Measurements from ENCODE around the gene FAAH.
A peak's percentile ranks its signal among the peaks of the same experiment; 100 is the strongest.
"Not testable (repeated sequence)": the region's sequence is repeated elsewhere in the genome, so short reads cannot be mapped to it uniquely, and the experiment has no call there.

FAAH gene
- total RNA-seq, result 0.58 to 6.0 (median 1.4) reads per million in 17 experiments

DNA sequence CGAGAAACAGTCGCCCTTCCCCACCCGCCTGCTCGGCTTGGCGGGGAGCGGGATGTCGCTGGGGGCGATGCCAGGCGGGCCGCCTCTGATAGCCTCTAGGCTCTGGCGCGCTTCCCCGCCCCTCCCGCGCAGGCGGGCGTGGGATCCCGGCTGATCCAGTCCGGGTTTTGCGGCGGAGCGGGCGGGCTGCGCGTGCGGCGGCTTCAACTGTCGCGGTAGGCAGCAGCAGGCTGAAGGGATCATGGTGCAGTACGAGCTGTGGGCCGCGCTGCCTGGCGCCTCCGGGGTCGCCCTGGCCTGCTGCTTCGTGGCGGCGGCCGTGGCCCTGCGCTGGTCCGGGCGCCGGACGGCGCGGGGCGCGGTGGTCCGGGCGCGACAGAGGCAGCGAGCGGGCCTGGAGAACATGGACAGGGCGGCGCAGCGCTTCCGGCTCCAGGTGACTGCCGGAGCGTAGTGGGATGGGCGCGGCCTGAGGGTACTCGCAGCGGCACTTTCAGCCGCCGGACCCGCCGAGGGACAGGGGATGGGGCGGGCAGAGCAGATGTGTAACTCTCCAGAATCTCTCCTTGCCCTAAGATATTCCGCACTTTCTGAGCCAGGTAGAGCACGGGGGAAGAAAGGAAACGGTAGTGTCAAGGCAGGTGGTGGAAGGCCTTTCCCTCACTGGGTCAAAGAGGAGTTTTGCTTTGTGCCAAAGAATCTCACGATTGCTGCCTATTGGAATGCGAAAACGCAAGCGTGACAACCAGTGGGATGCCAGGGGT lies at the start of gene FAAH:
Gene FAAH, plus strand, starts transcription at position 210 of the 764 bp plus-strand sequence. Its CDS starts 32 bp downstream, at position 242.
- DNase-seq, result peak; percentile 42 to 76 (median 59)

DNA sequence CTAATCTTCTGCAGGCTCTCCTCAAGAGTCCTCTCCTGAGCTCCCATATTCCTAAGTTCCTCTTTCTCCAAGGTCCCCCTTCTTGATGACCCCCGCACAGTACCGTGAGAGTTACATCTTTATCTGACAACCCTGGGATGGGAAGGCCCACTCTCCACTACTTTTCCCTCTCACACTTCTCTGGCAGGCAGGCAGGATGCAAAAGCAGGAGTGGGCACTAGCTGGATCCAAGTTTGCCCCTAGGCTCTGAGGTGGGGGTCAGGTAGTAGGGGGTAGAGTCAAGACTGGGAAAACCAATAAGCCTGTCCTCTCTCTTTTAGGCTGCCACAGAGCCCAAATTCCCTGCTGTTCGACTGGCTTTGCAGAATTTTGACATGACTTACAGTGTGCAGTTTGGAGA lies 49.6 kb upstream of the FAAH start:
- DNase-seq, result no peak

DNA sequence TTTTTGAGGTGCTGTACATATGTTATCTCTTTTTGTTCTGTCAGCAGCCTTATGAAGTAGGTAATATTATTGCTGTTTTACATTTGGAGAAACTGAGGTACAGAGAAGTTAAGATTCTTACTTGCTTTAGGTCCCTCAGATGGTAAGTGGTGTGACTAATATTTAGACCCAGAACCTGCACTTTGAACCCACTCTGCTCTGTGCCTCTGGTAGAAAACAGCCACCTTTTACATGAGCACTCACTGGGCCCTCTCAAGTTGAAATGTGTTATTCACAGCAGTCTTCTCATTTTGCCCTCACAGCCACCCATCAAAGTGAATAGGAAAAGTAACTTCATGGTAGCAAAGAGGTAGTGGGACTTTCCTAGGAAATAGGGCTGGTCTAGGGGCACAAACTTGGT lies 48.8 kb upstream of the FAAH start:
- DNase-seq, result no peak

DNA sequence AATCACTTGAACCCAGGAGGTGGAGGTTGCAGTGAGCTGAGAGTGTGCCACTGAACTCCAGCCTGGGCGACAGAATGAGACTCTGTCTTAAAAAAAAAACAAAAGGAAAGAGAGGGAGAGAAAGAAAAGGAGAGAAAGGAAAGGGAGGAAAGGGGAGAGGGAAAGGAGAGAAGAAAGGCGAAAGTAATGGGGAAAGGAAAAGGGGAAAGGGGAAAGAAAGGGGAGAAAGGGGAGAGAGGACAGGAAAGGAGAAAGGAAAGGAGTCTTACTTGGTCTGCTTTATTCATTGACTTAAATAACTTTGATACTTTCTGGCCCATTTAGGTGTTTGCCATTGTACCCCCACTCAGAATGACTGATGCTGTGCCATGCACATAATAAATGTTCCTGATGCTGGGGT lies 41.8 kb upstream of the FAAH start:
- no peak for DNase-seq

DNA sequence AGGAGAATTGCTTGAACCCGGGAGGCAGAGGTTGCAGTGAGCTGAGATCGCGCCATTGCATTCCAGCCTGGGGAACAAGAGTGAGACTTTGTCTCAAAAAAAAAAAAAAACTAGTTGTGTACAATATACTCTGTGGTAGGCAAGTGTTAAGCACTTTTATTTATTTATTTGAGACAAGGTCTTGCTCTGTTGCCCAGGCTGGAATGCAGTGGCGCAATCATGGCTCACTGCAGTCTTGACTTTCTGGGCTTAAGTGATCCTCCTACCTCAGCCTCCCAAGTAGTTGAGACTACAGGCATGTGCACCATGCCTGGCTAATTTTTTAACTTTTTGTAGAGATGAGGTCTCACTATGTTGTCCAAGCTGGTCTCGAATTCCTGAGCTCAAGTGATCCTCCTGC lies 38.2 kb upstream of the FAAH start:
- not testable (repeated sequence) for DNase-seq

DNA sequence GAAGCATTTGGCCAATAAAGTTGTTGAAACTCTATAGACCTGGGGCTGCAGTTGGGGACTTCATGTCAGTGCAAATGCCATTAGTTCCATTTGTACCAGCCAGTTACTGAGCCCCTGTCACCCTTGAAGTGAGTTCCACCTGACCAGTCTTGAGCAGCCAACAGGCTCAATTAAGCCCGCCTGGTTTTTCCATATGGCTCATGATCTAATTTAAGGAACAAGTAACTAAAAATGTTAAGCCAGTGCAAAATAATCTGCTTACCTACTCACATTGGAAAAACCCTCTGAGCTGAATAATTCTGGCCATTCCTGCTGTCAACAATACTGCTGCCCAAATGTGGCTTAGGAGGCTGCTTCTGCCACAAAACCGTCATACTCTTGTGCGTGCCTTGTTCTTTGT lies 32.0 kb upstream of the FAAH start:
- DNase-seq, result no peak

DNA sequence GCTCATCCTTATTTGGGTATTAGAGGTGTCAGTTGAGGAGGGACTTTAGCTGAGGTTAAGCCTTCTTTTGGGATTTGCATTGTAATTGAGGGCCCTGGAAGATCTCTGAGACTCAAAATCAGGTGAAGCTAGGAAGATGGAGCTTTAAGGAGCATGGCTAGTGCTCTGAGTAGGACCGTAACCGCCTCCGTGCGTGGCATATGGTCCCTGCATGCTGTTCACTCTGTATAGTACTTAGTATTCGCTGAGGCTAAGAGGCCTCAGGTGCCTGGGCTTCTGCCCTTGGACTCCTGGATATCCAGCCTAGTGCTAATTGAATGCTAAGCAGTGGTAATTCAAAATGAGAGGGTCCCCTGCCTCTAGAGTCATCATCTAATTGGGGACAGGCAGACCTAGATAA lies 31.0 kb upstream of the FAAH start:
- no peak for DNase-seq

DNA sequence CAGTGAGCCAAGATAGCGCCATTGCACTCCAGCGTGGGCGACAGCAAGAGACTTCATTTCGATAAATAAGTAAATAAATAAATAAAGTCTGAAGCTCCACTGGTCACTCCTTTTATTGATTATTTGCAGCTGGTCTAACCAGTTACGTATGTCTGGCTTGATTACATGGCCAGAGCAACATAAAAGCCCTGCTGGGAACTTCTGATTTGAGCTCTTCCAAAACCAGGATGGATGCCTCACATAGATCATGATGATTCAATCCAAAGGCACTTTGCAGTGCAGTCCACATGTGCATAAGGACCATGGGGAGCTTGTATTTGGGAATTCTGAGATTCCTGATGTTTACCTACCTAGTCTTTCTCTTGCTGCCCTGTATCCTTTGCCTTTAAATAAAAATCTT lies 29.5 kb upstream of the FAAH start:
- DNase-seq, result no peak

DNA sequence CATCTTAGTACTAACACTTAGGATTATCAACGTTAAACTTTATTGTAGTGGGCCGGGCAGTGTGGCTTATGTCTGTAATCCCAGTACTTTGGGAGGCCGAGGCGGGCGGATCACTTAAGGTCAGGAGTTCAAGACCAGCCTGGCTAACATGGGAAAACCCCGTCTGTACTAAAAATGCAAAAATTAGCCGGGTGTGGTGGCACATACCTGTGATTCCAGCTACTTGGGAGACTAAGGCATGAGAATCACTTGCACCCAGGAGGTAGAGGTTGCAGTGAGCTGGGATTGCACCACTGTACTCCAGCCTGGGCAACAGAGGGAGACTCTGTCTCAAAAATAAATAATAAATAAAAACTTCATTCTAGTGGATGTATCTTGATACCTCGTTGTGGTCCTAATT lies 28.3 kb upstream of the FAAH start:
- DNase-seq, result not testable (repeated sequence)

DNA sequence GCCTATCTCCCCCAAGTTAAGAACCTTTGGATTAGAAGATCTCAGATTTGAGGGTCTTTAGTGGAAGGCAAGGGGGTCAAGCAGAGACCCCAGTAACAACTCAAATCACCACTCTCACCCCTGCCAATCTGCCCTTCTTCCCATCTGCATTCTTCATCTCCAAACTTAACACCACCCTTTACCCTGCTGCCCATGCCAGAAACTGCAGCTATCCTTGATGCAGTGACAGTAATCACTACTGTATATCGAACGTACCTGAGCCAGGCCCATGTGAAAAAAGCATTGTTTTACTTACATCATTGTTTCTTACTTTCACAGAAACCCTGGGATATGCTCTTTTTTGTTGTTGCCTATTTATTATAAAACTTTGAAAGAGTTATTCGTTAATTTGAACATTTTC lies 27.0 kb upstream of the FAAH start:
- no peak for DNase-seq

DNA sequence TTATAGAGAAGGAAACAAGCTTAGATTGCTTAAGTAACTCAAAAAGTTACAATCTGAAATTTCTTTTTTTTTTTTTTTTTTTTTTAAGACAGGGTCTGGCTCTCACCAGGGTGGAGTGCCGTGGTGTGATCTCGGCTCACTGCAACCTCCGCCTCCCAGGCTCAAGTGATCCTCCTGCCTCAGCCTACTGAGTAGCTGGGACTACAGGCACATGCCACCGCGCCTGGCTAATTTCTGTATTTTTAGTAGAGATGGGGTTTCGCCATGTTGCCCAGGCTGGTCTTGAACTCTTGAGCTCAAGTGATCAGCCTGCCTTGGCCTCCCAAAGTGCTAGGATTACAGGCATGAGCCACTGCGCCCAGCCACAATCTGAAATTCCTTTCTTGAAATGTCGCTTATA lies 26.4 kb upstream of the FAAH start:
- DNase-seq, result not testable (repeated sequence)

DNA sequence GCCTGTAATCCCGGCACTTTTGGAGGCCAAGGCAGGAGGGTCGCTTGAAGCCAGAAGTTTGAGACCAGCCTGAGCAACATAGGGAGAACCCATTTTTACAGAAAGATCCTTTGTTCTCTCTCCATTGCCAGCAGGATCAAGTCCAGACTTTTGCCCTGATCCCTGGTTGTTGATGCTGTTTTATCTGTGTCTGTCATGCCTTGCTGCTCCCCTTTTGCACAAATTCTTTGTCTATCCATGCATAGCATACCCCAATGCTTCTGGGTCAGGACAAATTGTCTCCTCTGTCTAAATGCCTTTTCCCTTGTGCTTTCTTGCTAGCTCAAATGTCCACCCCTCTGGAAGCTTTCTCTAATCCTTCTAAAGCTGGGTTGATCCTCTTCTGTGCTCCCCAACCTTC lies 25.3 kb upstream of the FAAH start:
- DNase-seq, result no peak

DNA sequence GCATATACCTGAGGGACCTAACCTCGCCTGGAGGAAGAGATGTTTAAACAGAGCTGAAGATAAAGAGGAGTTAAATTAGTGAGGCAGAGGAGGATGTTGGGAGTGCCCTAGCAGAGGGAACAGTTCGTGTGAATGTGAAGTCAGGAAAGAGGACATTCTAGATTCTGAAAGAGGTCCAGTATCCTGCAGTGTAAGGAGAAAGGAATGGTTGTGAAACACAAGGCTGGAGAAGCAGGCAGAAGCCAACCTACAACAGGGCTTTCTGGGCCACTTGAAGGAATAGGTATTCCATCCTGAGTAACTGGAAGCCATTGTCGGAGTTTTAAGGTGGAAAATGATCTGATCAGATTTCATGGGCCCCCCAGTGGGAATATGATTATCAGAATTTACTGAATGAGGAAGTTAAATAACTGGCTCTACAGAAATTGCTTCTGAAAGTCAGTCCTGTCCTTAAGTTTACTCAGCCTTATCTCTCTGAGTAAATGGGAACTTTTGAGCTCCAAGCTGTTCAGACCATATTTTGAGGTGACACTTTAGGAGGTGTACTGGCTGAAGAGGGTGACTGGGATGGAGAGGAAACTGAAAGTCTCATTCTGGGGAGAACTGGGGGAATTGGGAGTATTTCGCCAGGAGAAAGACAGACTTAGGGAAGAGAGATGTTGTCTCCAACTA lies 24.4 kb upstream of the FAAH start:
- peak; percentile 6 to 40 (median 24) for DNase-seq

DNA sequence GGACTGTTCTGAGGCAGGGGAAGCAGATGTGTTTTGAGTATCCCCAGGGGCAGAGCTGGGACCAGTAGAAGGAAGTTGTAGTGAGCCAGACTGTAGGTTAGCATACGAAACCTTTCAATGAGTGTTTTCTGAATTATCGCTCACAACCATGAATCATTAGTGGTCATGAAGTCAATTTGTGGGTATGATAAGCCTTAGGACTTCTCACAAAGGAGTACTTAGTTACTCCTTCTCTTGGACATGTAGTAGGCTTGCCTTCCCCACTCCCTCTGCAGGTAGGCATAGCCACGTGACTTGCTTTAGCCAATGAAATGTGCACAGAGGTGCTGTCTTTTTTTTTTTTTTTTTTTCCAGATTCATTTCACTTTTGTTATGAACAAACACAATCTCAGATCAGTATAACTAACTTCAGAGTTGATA lies 23.9 kb upstream of the FAAH start:
- peak; percentile 18 to 42 (median 37) for DNase-seq

DNA sequence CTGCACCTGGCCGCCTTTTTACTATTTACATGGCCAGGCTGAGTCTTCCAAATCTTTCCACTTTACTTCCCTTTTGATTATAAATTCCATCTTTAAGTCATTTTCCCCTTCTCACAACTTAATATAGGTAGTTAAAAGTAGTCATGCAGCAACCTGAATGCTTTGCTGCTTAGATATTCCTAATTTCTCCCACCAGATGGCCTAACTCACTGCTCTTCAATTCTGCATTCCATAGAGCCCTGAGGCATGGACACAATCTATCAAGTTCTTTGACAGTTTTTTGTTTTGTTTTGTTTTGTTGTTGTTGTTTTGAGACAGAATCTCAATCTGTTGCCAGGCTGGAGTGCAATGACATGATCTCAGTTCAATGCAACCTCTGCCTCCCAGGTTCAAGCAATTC lies 21.7 kb upstream of the FAAH start:
- no peak for DNase-seq

DNA sequence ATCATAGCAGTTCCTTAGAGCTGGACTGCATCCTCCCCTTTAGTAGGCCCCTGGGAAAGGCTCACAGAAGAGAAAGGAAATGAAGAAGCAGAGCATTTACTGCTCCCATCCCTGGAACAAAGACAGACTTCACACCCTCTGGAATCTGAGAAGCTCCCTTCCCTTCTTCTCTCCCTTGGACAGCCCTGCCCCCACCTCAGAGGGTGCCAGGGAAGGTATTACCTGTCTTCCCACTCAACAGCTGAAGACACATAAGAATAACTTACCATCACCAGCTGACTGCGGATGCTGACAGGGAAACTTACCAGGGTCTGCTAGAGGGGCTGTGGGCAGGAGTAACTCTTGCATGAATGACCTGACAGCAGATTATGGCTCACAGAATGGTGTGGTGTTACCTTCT lies 14.1 kb upstream of the FAAH start:
- DNase-seq, result no peak

DNA sequence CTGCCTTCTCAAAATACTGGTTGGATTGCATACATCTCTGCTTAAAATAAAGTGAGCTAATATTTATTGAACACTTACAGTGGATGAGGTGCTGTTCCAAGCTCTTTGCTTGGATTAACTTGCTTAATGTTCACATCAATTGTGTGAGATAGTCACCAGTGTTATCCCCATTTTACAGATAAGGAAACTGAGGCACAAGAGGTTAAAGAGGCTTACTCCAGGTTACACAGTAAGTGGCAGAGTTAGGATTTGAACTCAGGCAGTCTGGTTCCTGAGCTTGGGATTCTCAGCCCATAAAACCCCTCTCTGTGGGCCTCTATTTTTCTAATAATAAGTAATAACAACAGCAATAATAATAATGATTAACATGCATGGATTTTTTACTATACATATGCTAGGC lies 13.6 kb upstream of the FAAH start:
- no peak for DNase-seq

DNA sequence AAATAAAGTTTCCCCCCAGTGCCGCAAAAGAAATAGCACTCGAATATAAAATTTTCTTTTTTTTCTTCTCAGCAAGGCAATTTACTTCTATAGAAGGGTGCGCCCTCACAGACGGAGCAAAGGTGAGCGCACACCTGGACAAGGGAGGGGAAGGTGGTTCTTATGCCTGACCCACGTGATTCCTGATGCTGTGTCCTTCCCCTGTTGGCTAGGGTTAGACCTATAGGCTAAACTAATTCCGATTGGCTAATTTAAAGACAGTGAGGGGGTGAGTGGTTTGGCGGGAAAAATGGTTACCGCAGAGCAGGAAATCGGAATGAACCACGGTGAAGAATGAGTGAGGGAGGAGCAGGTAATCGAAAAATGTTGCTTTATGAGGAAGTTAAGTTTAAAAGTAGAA lies 607 bp upstream of the FAAH start:
- no peak for DNase-seq

DNA sequence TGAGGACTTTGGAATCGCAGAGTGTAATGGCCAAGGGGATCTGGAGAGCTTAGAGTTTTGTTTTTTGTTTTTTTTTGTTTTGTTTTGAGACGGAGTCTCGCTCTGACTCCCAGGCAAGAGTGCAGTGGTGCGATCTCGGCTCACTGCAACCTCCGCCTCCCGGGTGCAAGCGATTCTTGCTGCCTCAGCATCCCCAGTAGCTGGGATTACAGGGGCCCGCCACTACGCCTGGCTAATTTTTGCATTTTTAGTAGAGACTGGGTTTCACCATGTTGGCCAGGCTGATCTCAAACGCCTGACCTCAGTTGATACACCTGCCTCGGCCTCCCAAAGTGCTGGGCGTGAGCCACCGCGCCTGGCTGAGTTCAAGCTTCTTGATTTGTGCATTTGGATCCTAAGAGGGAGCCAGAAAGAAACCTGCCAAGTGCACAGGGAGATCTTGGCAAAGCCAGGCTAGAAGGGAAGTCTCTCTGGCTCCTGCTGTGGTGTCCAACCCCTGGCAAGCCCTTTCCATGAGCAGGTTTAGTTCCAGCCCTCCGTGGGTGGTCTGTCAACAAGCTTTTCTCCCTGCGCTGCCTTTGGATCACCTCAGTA lies 852 bp downstream of the FAAH start:
- no peak for DNase-seq

DNA sequence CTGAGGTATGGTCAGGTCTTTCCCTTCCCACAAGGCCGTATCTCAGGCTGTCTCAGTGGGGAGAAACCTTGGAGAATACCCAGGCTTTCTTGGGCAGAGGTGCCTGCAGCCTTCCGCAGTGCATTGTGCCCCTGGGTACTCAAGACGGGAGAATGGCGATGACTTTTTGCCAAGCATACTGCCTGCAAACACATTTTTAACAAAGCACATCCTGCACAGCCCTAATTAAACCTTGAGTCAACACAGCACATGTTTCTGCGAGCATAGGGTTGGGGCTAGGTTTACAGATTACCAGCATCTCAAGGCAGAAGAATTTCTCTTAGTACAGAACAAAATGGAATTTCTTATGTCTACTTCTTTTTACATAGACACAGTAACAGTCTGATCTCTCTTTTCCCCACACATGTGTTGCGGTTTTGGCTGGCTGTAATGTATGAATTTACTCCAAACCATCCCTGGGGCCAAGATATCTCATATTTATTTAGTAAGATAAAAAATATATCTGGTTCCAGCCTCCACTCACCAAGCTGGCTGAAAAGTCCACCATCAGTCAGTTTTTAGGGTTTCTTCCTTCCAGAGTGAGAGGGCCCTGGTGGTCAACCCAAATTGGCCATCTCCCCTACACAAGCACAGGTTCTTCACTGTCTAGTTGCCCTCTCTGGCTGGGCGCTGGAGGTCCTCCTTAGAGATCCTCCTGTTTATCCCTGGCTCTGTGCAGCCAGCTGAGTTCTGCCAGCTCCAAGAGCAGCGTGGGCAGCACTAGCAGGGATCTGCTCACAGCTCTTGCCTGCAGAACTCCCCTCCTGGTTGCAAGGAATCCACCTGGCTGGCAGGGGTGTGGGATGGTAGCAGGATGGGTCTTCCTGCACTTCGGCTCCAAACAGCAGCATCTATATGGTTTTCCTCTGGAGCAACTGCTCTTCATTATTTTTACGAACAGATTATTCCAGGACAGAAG lies 2.6 kb downstream of the FAAH start:
- no peak for DNase-seq

DNA sequence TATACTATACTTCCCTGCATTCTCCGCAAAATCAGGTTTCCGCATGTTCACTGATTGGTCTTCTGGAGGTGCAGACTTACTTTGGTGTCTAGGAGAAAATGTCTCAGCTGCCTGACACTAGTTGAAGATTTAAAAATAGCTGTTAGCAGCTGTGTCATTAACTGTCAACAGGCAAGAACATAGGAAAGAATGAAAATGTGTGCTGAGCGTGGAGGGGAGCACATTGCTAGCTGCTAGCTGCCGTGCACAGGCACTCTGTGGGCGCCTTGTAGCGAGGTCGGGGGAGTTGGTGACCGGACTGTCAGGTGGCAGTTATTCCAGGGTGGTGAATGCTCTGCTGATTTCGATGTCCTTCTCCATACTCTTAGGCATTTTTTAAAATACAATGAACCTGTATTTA lies 5.2 kb downstream of the FAAH start:
- DNase-seq, result peak in 2 of 4 experiments; percentile 18 to 47

DNA sequence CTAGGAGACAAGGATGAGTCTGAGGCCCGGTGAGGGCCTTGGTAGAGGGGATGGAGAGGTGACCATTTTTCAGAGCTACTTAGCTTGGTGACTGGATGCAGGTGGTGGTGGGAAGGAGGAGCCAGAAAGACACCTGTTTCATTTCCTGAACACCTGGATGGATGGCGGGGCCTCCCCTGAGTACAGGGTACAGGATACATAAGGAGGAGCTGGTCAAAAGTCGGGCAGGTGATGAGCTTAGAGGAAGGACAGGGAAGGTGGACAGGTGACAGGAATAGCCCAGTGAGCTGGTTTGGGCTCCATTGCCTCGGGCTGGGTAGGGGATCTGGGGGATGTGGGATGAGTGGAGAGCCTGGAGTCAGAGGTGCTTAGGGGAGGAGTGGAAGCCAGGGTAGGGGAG lies 6.3 kb downstream of the FAAH start:
- no peak for DNase-seq
